ENCODE measurements around the gene PTPRE. TPM values are rescaled to one million over a fixed set of nuclear protein-coding genes. Genes with fewer than 3 reads are reported as not detected.
A peak's percentile ranks its signal among the peaks of the same experiment; 100 is the strongest.

Gene PTPRE
- polyA plus RNA-seq, 10 donors = 4.4 to 9.5 (median 6.5) TPM

DNA sequence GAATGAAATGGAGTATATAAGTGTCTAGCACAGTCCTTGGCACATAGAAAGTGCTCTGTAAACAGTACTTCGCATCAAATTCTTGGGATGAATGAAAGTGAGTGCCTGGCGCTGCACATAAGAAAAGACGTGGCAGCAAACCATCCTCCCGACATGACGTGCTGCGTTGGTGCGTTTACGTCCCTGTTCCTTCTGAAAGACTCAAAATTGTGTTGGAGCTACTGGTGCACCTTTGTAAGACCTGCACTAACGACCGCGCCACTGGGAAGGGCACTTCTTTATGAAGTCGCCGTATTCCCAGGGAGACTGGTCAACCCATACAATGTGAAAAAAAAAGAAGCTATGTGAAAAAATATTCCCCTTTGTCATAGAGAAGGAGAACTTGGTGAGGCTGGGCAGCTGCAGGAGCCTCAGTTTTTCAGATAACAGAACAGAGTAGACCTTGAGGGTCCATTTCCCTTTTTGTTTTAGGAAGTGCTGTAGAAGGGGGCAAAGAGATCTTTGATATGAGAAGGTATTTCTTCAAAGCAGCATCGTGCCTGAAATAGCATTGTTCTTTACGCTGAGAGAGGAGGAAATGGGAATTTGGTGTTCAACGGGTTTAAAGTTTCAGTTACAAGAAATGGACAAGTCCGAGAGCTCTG is 91.7 kb downstream of the PTPRE start:
- no peak for DNase-seq

DNA sequence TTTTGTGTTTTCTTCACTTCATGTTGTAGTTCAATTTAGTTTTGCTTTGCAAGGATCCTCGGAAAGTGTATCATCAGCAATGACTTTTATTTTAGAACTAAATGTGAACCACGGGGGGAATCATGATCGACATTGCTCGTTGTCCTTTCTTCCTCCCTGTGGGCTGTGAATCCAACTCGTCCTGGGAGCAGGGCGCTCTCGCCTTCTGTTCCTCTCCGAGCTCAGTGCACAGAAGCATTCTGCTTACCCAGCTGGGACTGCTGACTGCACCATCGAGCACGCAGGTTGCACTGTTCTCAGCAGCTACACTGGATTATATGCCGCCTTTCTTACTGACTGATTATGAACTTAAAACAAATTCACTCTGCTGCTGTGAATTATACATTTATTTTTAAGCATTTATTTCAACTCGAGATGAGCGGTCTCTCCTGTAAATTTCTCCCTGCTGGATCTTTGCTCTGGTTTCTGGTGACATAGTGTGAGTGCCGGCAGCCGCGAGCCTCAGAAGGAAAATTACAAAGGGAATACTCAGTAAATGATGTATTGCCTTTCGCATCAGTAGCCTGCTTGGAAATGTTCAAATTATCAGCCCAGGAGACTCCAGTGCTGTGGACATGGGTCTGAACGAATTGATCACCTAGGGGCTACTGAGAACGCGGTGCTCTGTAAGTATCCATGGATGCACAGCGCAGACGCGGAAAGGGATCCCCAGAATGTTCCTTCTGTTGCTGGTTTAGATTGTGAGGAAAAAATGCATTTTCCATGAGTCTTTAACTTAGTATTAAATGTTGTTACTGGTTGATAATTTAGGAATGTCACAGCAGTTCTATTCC is 92.6 kb downstream of the PTPRE start:
- DNase-seq = no peak

DNA sequence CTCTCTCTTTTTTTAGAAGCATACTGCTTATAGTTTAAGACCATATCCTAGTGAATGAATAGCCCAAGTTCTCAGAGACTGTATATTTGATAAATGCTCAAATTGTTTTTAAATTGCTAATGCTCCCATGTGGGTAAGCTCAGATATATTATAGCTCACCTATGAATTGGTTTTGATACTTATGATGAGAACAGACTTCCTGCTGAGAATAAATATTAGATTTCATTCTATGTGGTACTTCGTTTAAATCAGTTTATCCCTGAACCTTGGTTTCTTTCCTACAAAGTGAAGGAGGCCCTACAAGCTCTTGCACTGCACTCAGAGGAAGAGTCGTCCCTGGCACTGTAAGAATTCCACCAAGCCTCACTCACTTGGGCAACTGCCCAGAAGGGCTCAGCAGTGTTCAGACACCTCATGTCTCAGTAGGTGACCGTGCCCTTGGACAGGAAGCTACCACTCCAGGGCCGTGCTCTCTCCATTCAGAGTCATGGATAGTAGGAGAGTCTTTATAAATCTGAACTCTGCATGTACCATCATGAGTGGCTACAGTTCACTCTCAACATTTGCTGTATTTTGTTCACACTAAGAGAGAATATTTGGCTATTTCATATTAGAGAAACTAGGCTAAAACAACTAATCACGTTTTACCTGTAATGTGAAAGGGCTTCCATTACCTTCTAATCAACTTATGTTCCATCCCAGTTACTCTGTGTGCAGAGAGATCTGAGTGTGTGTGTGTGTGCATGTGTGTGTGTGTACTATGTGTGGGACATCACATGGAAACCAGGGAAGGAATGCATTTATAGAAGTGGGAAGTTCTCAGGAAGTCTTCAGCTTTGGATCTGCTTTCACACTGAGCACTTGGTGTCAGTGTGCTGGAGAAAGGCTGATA is 93.8 kb downstream of the PTPRE start:
- DNase-seq = no peak

DNA sequence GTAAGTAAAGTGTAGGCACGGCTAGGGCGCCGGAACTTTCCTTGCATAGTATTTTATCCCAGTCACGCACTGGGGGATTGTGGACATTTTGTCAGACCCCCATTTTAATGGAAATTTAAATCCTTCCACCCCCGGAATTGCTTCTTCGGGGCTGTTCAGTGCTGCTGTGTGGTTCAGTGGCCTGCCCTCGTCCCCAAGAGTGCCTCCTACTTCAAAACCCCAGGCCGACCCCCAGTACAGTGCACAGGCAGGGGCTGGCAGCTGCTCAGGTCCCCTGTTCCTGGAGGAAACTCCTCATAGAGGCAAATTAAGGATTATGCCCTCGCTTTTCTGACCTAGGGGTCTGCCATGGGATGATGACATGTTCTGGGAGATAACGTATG is 94.5 kb downstream of the PTPRE start:
- no peak for DNase-seq

DNA sequence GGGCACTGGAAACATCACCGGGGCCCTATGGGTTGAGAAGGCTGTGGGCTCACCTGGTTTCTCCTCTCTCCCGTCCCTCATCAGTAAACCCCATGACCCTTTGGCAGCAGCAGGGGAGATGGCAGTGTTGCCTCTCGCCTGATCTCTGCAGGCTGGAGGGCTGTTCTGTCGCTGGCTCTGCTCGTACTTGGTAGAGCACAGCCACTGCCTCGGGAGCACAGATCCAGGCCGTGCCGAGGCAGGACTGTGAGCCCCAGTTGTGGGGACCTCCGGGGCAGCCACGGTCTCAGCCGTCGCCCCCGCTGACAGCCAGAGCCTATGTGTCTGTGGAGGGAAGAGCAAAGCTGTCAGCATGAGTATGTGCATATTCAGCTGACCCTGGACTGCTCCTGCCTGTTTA is 94.9 kb downstream of the PTPRE start:
- no peak for DNase-seq

DNA sequence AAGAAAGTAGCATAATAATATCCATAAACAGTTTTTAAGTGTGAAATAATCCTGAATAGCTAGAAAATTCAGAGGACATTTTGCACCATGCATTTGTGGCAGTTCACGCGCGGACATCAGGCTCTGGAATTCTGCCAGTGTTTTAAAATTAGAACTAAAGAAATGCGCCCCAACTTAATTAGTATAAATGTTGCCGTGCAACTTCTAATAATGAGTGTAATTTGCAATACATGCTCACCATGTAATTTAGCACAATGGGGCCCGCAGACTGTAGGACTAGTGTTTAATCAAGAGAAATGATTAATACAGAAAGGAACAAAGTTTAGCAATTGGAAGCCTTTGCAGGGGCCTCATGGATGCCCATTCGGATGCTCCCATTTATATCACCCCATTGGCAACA is 96.6 kb downstream of the PTPRE start:
- no peak for DNase-seq

DNA sequence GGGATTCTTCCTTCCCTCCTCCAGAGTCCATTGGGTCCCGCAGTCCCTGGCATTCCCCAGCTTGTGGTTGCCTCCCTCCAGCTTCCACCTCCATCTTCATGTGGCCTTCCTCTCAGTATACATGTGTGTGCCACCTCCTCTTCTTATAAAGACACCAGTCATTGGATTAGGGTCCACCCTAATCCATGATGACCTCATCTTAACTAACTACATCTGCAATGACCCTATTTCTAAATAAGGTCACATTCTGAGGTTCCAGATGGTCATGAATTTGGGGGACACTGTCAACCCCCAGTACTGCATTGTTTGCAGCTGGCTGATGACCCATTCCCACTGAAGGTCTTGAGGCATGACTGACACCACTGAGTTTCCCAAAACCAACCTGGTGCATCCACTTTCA is 99.0 kb downstream of the PTPRE start:
- DNase-seq = no peak

DNA sequence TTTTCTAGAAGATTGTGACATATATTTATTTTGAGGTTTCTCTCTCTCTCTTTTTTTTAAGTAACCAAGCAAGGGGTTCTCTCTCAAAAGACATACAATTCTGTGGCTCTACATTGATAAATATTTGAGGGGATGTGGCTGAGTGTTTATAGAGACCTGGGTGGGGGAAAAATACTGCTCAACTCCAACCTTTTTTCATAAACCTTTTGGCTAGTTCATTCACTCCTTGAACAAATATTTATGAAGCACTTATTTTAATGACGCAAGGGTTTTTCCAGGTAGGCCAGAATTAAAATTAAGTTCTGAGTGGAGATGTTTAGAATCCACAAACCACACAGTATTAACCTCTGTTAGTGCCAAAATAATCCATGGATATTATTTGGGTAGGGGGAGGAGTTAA is 100.2 kb downstream of the PTPRE start:
- no peak for DNase-seq

DNA sequence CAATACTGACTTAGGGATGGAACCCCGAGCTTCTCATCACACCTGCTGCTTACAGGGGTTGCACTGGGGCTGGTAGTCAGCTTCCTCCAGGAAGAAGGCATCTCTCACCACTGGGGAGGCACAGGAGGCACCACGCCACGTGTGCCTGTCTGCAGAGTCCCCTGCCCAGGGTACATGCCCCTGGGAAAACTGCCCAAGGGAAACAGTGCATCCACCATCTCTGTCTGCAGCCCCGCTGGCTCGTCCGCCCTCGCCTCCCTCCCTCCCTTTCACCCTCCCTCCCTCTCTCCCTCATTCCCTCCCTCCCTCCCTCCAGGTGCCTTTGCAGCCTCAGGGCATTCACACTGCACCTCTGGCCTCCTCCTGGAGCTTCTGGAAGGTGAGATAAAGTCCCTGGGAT is 101.1 kb downstream of the PTPRE start:
- no peak for DNase-seq

DNA sequence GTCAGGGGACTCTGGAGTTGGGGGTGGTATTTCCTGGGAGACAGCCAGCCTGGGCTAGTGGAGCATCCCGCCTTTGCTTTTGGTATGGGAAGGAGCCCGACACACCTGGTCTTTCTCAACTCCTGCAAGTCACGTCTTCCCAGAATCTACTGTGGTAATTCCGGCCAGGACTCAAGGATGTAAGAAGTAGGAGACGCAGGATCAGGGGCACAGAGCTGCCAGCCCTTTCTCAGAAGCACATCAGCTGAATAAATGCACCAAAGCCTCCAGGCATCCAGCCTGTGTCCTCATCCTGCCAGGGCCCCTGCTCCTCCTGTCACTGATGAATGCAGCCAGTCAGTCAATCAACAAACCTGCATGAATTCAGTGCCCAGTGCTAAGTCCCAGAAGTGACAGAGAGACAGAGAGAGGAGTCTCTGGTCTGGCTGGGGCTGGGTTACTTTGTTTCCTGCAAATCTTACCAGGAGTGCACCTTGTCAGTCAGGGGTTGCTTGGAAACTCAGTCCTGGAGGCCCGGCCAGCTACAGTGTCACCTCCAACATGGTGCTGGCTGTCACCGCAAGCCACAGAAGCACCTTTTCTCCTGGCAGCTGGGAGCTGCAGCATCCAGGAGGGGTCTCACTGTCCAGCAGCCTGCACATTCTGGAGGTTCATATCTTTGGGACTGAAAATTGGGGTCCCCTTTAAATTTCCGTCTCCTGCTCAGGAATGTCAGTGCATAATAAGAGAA is 101.8 kb downstream of the PTPRE start:
- no peak for DNase-seq

DNA sequence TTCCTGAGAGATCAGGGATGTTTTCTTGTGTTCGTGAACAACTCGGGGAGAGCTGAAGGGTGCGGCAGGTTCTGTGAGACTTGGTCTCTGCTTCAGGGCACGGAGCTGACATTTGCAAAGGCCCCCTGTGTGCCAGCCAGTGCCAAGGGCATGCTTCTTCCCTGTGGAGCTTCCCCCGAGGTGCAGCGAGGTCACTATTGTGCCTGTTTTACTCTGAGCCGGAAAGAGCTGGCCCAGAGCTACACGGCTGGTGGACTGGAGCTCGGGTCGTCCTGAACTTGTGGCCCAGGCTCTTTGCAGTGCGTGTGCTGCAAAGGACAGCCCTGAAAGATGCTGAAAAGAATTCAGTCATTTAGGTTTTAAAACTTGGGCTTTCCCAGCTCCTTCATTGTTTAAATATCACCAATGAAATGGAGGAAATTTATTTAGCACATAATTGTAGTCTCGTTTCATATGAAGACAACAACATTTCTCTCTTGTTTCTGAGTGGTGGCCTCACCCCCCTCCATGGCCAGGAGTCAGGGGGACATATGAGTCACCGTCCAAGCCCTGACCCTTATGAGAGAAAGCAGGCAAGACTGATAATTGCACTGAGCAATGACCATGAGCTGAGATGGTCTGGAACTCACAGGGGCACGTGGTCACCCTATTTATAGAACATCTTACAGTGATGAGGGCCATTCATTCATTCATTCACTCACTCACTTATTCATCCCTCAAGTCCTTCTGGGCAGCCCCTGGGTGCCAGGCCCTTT is 102.6 kb downstream of the PTPRE start:
- no peak for DNase-seq

DNA sequence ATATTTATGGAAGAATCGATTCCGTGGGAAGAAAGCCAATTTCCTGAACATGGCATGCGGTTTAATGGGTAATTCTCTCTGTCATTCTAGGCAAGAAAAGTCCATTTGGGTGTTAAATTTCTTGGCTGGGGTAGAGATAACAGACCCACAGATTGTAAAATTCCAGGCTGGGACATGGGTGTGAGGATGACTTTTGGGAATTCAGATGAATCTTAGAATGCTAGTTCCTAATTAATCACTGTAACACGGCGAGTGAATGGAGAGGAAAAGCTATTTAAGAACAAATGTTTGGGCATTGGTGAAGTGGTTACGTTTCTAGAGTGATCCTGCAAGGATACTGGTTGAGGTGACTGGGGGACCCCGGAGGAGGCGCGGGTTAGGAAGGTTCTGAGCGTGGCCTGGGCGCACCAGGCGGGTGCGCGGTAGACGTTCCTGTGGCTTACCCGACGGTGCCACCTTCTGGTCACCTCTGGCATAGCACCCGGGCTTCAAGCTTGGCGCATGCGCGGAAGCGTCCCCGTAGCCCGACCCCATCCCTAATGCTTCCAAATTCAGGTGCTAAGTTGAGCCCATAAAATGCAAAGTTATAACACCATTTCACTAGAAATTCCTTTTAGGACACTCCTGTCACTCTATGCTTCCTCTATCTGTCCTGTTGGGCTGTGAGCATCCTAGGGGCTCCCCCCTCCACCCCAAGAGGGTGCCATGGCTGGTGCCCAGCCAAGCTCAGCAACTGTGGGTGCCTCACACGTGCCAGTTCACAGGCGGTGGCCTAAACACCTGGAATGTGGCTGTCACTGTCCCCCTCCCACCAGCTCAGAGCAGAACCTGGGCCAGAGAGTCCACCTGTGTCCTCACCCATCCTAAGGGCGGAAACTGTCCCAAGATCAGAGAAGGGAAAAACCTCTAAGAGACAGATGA is 104.4 kb downstream of the PTPRE start:
- DNase-seq = peak; percentile 62 to 90 (median 85)

DNA sequence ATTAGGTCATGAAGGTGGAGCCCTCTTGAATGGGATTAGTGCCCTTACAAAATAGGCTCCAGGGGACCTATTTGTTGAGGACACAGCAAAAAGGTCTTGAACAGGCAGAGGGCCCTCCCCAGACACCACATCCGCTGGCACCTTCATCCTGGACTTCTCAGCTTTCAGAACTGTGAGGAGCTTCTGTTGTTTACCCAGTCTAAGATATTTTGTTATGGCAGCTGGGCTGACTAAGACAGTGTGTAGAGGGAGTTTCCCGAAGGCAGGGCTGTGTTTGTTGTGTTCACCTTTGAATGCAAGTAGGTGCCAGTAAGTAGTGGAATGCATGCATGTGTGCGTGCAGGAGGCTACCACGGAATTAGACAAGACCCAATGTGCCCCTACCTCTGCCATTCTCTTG is 106.7 kb downstream of the PTPRE start:
- no peak for DNase-seq

DNA sequence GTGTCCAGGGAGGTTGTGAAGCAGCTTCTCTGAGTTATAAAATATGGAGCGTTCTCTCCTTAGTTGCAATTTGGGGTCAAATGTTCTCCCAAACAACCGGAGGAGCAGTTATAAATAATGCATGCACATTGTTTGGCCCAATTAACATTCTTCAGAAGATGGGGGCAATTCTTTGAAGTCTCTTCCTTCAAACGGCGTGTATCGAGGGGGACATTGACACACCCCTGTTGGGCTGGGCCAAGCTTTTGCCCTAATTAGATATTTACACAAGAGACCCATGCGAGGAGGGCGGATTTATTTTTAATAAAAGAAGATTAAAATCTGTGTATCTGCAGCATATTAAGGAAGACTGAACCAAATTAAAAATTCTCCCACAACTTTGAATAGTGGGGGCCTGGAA is 107.3 kb downstream of the PTPRE start:
- DNase-seq = no peak

DNA sequence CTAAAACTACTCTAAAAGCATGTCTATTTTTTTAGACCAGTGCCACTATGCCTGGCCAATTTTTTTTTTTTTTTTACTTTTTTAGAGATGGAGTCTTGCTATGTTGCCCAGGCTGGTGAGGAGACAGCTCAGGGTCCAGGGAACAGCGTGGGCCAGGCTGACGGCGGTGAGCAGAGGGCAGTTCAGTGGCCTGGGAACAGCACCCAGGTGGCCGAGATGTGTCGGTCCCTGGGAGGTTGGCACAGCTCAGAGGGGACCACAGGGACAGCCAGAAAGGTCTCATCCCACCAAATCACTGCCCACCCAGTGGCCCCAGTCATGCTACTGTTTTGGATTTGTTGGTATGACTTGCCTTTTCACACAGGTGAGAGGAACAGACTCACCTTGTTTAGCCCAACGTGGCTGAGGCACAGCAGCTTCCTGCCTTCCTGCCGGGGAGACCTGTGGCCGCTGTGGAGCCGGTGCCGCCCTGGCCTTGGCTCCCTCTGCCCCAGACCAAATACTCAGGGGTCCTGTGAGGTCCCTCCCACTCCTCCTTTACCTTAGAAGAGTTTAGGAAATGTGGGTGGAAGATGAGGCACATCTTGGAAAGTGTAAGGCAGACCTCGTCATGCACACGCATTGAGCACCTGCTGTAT is 109.6 kb downstream of the PTPRE start:
- DNase-seq = no peak

DNA sequence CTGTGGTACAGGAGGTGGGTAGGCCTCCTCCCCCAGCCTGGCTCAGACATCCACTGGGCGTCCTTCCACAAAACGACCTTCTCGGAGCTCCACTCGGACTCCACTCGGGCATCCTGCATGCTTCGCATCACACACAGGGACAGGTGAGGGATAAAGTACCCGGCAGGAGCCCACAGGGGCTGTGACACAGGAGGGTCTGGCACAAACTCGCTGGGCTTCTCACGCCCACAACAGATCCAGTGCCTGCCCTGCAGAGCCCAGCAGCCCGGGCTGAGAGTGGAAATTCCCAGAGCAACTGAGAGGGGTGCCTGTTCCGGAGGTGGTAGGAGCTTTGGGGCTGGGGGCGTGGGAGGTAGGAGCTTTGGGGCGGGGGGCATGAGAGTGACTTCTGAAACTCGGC is 110.9 kb downstream of the PTPRE start:
- DNase-seq = no peak

DNA sequence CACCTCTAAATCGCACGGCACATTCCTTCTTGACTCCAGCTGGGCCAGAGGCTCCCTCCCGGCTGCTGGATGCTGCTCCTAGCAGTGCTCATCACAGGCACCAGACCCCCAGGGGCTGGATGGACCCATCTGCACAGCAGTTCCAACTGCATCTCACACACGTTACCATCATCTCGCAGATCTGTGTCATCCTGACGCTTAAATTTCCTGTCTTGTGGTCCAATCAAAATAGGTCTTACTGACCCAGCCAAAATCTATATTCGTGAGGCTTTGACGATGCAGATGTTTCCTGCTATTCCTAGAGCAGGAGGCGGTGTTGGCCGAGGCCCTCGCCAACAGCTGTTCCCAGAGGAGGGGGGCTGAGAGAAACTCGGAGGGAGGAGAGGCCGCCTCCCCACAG is 111.3 kb downstream of the PTPRE start:
- DNase-seq = peak; percentile 60 to 92 (median 78)

DNA sequence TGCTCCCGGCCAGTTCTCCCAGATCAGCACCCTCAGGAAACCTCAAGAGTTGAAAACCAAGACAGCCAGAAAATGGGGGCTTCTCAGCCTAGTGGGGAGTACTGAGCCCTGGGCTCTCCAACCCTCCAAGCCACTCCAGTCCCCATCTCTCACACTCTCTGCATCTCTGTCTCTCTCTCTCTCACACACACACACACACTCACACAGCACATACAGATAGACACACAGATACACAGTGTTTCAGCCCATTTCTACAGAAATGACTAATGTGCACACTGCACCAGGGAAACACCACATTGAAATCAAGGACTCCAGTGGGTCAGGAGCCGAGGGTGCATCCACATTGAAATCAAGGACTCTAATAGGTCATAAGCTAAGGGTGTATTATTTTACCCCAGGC is 111.8 kb downstream of the PTPRE start:
- no peak for DNase-seq
